GM19193 (cell line): ENCODE measurements around the gene TMTC3.

Experiments used
- POLR2A ChIP-seq: IDR thresholded peaks from 4 replicates; pipeline ENCODE4 v1.6.1; 2011; ENCODE audit not compliant: insufficient read depth, insufficient read length; ENCODE audit errors: extremely low read depth

The TMTC3 gene

DNA sequence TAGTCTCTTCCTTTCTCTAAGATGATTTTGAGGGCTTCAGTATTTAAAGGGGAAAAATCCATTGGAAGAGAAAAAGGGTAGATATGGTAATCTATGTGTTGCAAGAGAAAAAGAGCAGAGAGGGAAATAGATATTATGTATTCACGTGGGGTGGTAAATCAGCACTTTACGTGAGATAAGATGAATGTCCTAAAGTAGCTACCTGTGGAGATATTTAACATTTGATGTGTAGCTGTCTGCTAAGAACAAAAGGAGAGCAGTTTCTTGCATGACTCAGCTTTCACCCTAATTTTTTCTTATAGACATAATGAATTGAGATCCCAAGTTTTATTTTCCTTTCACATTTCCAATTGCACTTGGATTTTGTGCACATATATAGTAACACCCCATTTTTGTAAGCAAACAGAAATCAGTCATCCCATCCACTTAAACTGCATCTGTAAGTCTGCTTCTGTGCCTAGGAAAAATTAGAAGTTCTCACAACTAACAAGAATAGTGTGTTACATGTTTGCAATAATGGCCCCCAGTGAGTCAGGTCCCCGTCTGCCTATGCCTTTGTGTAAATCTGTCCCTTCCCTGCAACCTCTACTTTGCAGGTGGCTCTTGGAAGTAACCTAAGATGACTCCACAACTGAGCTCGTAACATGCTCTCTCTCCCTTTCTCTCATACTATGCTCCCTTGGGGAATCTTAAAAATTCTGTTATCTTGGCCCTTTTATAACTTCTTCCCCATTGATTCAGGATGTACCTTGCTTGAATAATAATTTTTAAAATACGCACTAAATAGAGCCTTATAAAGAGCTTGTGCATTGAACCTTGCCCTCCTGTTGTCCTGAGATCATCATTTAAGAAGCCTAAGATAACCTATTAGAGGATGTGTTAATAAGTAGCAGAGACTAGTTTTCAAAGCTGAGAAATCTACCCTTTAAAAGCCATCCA is 3.7 kb downstream of the TMTC3 start:
- no peak for TF ChIP-seq POLR2A

DNA sequence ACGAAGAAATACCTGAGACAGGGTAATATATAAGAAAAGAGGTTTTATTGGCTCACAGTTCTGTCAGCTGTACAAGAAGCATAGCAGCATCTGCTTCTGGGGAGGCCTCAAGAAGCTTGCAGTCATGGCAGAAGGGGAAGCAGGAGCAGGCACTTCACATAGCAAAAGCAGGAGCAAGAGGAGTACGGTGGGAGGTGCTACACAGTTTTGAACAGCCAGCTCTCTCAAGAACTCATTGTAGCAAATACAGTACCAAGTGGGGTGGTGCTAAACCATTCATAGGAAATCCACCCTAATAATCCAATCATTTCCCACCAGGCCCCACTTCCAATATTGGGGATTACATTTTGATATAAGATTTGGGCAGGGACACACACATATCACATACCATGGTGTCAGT is 8.0 kb downstream of the TMTC3 start:
- no peak for TF ChIP-seq POLR2A

DNA sequence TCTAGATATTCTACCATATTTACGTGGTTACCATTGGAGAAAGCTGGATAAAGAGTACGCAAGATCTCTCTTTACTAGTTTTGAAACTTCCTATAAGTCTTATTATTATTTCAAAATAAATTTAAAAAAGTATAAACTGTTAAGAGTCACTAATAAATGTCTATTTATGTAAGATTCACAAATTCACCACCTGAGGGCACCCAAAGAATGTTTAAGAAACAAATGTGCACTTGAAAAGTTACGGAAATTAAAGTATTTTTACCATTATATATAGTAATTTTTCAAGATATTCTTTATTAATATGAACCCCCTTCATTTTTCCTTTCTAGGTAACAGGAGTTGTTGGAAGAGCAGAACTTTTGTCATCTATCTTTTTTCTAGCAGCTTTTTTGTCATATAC is 11.9 kb downstream of the TMTC3 start:
- TF ChIP-seq POLR2A: no peak

DNA sequence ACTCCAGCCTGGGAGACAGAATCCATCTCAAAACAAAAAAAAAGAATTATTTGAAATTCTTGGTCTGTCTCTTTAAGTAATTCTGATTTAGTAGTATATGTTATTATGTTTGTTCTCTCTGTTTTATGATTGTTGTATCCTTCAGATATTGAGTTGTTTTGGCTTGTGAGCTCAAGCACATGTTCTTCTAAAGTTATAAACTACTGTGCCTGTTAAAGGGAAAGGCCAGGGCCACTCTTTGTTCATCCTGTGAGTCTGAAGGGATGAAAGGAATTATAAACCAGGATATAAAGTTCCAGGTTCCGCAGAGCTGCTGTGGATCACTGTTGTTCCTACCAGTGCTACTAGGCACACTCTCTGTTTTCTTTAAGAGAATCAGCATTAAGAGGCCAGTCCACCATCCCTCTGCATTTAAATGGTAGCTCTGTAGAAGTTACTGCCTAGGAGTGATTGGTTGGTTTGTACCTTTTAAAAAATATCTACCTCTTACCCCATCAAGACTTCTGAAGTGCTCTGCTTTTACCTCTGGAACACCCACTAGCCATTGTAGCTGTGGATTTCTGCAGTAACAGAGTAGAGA is 14.1 kb downstream of the TMTC3 start:
- TF ChIP-seq POLR2A: no peak

DNA sequence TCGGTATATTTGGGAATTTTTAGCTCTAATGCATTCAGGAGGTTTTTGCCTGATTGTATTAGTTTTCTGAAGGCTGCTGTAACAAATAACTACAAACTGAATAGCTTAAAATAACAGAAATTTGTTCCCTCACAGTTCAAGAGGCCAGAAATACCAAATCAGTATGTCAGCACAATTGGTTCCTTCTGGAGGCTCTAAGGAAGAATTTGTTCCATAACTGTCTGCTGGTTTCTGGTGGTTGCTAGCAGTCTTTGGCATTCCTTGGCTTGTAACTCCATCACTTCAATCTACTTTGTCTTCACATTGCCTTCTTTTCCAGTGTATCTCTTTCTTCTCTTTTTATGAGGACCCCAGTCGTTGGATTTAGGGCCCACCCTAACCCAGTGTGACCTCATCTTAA is 21.3 kb downstream of the TMTC3 start:
- TF ChIP-seq POLR2A: no peak

DNA sequence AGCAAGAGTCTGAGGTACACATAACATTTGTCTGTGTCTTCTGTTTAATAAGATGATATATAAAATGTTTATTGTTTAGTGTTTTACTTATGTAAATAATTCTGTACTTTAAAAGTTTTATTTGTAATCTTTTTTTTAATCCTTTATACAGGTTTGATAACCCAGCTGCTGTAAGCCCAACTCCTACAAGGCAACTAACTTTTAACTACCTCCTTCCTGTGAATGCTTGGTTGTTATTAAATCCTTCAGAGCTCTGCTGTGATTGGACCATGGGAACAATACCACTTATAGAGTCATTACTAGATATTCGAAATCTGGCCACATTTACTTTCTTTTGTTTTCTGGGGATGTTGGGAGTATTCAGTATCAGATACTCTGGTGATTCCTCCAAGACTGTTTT is 24.1 kb downstream of the TMTC3 start:
- TF ChIP-seq POLR2A: no peak

DNA sequence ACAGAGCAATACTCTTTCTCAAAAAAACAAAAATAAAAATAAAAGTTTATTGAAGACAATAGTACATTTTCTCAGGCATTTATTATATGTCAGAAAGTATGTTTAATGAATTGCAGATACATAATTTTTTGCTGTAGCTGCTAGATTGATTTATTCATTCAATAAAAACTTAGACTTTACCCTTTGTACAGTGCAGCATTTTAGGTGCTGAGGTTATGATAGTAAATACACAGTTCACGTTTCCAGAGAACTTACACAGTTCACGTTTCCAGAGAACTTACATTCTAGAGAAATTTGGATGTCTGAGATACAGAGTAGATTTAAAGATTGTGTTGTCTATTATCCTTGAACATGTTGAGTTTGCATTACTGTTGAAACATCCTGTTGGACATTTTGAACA is 25.3 kb downstream of the TMTC3 start:
- no peak for TF ChIP-seq POLR2A

DNA sequence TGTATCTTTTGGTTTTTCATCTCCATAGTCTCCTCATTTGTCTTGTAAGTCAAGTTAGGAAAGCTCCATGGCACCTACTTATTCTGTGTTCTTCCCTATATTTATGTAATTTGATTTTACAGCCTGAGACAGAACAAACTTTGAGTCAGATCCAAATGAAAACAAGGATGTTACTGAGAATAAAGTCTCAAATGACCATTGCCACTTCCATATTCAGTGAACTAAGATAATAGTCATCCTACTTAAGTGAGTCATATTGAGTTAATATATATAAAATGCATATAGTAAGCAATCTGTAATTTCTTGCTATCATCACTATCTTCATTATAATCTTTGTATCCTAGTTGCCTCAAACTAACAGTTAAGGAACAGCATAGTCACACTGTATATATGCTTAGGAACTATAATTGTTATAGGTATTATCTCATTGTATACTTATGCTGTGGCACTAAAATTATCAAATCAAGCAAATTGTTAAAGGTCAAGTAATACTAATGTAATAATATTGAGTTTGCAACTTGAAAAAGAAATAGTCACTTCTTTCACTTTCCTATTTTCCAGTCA is 30.8 kb downstream of the TMTC3 start:
- TF ChIP-seq POLR2A: no peak

DNA sequence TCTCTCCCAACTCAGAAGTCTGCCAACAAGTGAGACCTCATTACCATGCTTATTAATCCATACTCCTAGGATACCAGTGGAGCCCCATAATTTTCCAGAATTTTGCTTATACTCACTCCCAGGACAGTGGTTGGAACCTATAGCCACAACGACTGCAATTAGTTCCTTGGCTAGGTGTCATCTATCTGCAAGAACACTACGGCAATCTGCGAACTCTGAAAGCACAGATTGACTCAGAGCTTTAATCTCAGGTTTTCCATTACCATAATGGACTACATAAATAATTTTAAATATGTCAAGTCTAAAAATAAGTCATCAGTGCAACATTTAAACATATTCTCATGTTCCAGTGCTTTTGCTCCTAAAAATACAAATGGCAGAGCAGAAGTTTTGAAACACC is 33.4 kb downstream of the TMTC3 start:
- no peak for TF ChIP-seq POLR2A

DNA sequence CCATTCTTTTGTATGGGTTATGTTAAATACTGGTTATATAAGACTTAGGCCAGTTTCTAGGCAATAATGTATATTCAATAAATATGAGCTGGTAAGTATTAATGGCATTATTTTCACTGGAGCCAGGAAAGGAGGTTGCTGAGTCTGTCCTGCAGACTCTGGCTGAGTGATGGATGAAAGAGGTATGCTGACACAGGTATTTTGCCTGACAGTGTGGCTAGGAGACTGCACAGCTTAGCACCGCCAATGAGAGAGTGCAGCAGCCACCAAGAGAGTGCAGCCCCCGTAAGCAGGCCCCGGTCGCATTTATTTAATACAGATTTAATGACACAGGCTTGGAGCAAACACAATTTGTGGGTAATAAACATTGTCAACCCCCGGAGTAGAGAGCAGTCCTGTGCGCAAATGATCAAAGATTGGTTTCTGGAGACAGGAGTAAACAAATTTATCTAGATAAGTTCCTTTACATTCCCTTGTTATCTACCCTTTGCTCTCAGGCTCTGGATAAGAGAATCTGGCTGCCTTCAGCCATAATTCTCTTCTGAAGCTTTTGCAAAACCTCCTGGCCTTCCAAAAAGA is 37.4 kb downstream of the TMTC3 start:
- TF ChIP-seq POLR2A: no peak

DNA sequence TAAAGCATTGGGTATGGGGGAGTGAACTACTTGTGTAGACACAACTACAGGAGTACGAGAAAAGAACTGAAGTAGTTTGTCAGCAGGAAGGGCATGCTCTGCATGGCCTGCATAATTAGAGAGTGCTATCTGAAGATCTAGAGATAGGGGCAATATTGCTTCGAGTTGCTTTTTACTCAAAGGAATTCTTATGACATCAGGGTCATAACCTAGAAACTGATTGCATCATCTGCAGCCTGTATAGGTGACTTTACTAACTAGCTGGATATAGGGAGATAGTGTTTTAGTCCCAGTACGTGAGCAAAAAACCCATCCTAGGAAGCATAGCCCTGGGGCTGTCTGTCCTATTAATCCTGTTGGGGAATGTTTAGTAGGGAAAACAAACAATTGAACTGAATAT is 39.8 kb downstream of the TMTC3 start:
- TF ChIP-seq POLR2A: no peak

DNA sequence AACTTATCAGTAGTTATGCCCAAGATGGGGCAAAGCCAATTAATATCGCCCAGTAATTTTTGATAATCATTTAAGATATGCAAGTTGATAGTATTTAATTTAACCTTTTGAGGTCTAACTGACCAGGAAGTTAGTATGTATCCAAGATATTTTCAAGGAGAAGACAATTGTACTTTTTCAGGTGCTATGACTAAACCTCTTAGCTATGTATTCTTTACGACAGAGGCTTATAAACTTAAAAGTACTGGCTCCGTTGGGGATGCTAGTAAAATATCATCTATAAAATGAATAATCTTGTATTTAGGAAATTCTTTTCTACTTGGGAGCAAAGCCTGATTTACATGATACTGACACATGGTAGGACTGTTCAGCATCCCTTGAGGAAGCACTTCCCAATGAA is 40.3 kb downstream of the TMTC3 start:
- no peak for TF ChIP-seq POLR2A

DNA sequence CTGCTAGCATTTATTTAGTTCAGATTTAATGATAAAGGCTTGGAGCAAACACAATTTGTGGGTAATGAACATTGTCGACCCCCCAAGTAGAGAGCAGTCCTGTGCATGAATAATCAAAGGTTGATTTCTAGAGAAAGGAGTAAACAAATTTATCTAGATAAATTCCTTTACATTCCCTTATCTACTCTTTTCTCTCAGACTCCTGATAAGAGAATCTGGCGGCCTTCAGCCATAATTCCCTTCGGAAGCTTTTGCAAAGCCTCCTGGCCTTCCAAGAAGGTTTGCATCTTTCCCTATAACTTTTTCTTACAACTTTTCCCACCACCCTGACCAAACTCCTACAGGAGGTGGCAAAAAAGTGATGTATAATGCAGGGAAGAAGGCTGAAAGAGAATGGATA is 42.1 kb downstream of the TMTC3 start:
- no peak for TF ChIP-seq POLR2A

DNA sequence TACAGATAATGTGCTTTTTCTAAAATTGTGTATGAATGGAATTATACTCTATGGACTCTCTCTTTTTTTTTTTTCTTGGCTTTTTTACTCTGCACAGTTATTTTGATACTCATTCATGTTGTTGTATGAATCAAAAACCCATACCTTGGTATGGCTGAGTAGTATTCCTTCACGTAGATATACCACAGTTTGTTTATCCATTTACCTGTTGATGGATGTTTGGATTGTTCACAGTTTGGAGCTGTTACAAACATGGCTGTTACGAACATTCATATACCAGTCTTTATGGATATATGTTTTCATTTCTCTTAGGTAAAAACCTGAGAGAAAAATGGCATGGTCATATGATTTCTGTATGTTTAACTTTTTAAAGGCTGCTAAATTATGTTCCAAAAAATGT is 43.2 kb downstream of the TMTC3 start:
- no peak for TF ChIP-seq POLR2A

DNA sequence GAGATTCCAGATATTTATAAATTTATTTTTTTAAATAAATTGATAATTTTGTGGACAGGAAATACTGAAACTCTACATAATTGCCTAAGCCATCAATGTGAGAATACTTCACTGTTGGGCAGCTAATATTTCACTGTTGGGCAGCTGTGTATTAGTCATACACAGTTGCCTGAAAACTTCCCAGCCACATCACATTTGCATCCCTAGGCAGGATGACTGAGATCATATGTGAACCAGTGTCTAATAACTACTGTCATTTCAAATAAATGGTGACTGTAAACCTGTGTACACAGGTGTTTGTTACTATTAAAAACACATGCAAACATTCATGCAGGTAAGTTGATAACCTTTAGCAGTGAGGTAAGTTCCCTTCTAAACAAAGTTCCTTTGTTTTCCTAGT is 43.9 kb downstream of the TMTC3 start:
- TF ChIP-seq POLR2A: no peak

DNA sequence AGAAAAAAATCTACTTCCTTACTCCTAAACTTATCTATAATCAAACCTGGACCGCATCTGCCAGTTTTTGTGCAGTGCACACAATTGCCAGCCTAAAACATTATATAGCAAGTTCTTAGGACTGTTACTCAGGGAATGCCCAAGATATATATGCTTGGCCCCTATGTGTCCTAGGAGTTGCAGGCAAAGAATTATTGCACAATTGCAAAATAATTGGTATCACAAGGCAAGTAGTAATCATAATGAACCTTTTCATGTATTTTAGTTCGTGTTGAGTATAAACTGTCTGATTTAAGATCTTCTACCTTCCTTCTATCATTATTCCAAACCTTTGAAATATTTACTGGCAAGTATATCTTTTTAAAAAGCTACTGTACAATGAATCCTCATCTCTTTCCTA is 45.5 kb downstream of the TMTC3 start:
- TF ChIP-seq POLR2A: no peak
